DOHH2 (cell line): ENCODE data around the gene NDRG3.

Experiments used
- H3F3A ChIP-seq: fragments of 200-600 bp; sonication (generic), shearing (Covaris generic); 2 replicates; pipeline ENCODE4 v1.6.0; 2016; ENCODE audit warnings: antibody characterized with exemption, mild to moderate bottlenecking; ENCODE audit not compliant: control insufficient read depth, insufficient read depth
- H3K27ac ChIP-seq: fragments of 200-600 bp; sonication (generic); 2 replicates; pipeline ENCODE4 v1.5.1; 2014; ENCODE audit warnings: low read depth, mild to moderate bottlenecking, low read length, moderate library complexity
- H3K27me3 ChIP-seq: fragments of 200-600 bp; sonication (generic); 2 replicates; pipeline ENCODE4 v1.6.1; 2014; ENCODE audit warnings: mild to moderate bottlenecking, low read length, mixed read lengths; ENCODE audit not compliant: control insufficient read depth
- H3K36me3 ChIP-seq: fragments of 200-600 bp; sonication (generic); 2 replicates; pipeline ENCODE4 v1.6.1; 2014; ENCODE audit warnings: mild to moderate bottlenecking, low read length, moderate library complexity, mixed read lengths; ENCODE audit not compliant: control insufficient read depth
- H3K4me1 ChIP-seq: fragments of 200-600 bp; sonication (generic); 2 replicates; pipeline ENCODE4 v1.6.1; 2014; ENCODE audit warnings: mild to moderate bottlenecking, low read length, mixed read lengths; ENCODE audit not compliant: control insufficient read depth
- H3K4me2 ChIP-seq: fragments of 200-600 bp; sonication (generic); 2 replicates; pipeline ENCODE4 v1.6.0; 2014; ENCODE audit warnings: mild to moderate bottlenecking, low read length, moderate library complexity
- H3K4me3 ChIP-seq: fragments of 200-600 bp; sonication (generic); 2 replicates; pipeline ENCODE4 v1.5.1; 2014; ENCODE audit warnings: mild to moderate bottlenecking, low read length, mixed read lengths
- H3K79me2 ChIP-seq: fragments of 200-600 bp; sonication (generic); 2 replicates; pipeline ENCODE4 v1.6.1; 2014; ENCODE audit warnings: mild to moderate bottlenecking, low read length, mixed read lengths; ENCODE audit not compliant: control insufficient read depth
- H3K9me2 ChIP-seq: fragments of 200-600 bp; sonication (generic); replicated peaks from 2 replicates; pipeline ENCODE4 v1.6.1; 2014; ENCODE audit warnings: mild to moderate bottlenecking, low read length, mixed read lengths; ENCODE audit not compliant: control insufficient read depth
- H3K9me3 ChIP-seq: fragments of 200-600 bp; sonication (generic); 2 replicates; pipeline ENCODE4 v1.6.1; 2014; ENCODE audit warnings: antibody characterized with exemption, low read length, mixed read lengths; ENCODE audit not compliant: control insufficient read depth, insufficient read depth
- H4K20me1 ChIP-seq: fragments of 200-600 bp; sonication (generic); 2 replicates; pipeline ENCODE4 v1.6.0; 2014; ENCODE audit warnings: low read depth, mild to moderate bottlenecking, antibody characterized with exemption, low read length, moderate library complexity; ENCODE audit not compliant: control insufficient read depth, insufficient read depth
- EZH2phosphoT487 ChIP-seq: fragments of 200-600 bp; sonication (generic); IDR thresholded peaks from 2 replicates; pipeline ENCODE4 v1.6.1; 2017; ENCODE audit warnings: borderline replicate concordance, mild to moderate bottlenecking, antibody characterized with exemption, low read length, moderate library complexity, mixed read lengths
- TF ChIP-seq, protein P1 (sequence below): fragments of 200-600 bp; sonication (generic); IDR thresholded peaks from one replicate; pipeline ENCODE4 v1.5.1; 2014; ENCODE audit warnings: antibody characterized with exemption, mild to moderate bottlenecking, low read depth, low read length; ENCODE audit not compliant: poor library complexity, severe bottlenecking

The NDRG3 gene

DNA sequence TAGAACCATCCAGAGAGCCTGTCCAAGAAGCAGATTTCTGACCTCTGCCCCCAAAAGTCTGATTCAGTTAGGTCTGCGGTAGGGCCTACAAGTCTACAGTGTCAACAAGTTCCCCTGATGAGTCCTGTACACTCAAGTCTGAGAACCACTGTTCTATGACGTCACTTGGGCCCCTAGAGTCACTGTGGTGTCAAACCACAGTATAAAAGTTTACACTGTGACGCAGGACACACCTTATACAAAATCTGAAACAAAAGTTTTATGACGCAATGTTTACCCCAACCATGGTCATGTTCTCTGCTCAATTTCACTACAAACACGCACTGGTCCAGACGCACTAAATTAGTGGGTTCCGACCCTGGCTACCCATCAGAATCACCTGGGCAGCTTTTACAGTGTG, 117.8 kb downstream of the NDRG3 start:
- H3K4me2 ChIP-seq = no peak overlapping the region
- no peaks in the 10 kb centered on the region for H3K36me3 ChIP-seq
- TF ChIP-seq, protein P1, sequence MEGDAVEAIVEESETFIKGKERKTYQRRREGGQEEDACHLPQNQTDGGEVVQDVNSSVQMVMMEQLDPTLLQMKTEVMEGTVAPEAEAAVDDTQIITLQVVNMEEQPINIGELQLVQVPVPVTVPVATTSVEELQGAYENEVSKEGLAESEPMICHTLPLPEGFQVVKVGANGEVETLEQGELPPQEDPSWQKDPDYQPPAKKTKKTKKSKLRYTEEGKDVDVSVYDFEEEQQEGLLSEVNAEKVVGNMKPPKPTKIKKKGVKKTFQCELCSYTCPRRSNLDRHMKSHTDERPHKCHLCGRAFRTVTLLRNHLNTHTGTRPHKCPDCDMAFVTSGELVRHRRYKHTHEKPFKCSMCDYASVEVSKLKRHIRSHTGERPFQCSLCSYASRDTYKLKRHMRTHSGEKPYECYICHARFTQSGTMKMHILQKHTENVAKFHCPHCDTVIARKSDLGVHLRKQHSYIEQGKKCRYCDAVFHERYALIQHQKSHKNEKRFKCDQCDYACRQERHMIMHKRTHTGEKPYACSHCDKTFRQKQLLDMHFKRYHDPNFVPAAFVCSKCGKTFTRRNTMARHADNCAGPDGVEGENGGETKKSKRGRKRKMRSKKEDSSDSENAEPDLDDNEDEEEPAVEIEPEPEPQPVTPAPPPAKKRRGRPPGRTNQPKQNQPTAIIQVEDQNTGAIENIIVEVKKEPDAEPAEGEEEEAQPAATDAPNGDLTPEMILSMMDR = no peak
- TF ChIP-seq EZH2phosphoT487 = no peak
- no peaks in the 10 kb centered on the region for H3K9me2 ChIP-seq
- no peaks in the 10 kb centered on the region for H4K20me1 ChIP-seq
- H3K79me2 ChIP-seq = no peaks in the 10 kb centered on the region
- no peaks in the 10 kb centered on the region for H3F3A ChIP-seq
- H3K4me3 ChIP-seq = no peak overlapping the region
- H3K27me3 ChIP-seq = no peaks in the 10 kb centered on the region
- peaks cover 14% of the 10 kb centered on the region for H3K4me1 ChIP-seq
- H3K27ac ChIP-seq = no peak overlapping the region
- H3K9me3 ChIP-seq = no peaks in the 10 kb centered on the region

DNA sequence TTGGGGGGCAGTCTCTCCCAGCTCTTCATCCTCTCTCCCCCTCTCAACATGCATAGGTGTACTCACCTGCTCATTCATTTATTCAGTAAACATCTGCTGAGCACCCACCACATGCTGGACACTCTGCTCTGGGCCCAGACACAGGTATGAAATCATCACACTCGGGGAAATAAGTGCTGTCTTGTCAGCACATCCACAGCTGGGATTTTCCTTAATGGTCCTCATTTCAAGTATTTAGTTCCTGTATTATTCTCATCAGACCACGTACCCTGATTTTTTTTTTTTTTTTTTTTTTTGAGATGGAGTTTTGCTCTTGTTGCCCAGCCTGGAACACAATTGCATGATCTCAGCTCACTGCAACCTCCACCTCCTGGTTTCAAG, 121.0 kb downstream of the NDRG3 start:
- H3K4me2 ChIP-seq = no peak overlapping the region
- no peaks in the 10 kb centered on the region for H4K20me1 ChIP-seq
- no peaks in the 10 kb centered on the region for H3F3A ChIP-seq
- H3K9me2 ChIP-seq = no peaks in the 10 kb centered on the region
- H3K9me3 ChIP-seq = no peaks in the 10 kb centered on the region
- no peak overlapping the region for H3K27ac ChIP-seq
- H3K27me3 ChIP-seq = no peaks in the 10 kb centered on the region
- no peak overlapping the region for H3K4me3 ChIP-seq
- no peaks in the 10 kb centered on the region for H3K36me3 ChIP-seq
- TF ChIP-seq, protein P1 = no peak
- no peak for TF ChIP-seq EZH2phosphoT487
- peaks cover 6% of the 10 kb centered on the region for H3K4me1 ChIP-seq
- H3K79me2 ChIP-seq = no peaks in the 10 kb centered on the region

DNA sequence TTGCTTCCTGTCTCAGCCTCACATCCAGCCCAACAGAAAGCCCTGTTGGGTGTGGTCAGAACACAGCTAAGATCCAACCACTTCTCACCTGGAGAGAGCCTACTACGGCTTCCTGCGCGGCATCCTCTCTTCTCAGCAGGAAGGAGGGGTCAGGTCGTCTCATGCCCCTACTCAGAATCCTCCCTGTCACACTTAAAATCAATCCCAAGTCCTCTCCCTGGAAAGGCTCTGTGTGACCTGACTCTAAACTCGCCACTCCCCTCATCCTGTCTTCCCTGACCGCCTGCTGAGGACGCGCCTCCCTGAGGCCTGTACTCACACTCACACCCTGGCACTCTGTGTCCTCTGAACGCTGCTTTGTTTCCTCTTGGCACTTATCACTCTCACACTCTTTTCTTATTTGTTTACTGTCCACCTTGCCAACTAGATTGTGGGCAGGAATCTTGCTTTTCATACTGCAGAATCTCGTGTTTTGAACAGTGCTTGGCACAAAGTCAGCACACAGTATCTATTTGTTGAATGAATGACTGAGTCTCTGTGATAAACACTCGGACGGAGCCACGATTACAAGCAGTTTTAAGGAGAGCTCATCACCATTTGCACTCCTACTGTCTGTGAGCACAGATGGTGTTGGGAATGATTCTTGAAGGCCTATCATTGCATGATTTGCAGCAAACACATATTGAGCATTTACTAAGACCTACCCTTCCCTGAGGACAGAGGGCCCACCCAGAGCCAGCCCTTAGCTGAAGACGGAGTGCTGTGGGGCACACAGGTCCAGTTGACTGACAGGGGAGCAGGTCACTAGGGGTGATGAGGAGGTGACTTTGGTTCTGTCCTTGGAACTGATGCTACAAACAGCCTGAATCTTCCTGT, 121.6 kb downstream of the NDRG3 start:
- H3K27ac ChIP-seq = no peak overlapping the region

More for the DNA sequence above, 121.6 kb downstream of the NDRG3 start:
- no peaks in the 10 kb centered on the region for H4K20me1 ChIP-seq
- TF ChIP-seq, protein P1 = no peak
- TF ChIP-seq EZH2phosphoT487 = no peak
- H3K27me3 ChIP-seq = no peaks in the 10 kb centered on the region
- H3K9me2 ChIP-seq = no peaks in the 10 kb centered on the region
- H3K9me3 ChIP-seq = no peaks in the 10 kb centered on the region
- H3K4me2 ChIP-seq = no peak overlapping the region
- H3K4me1 ChIP-seq = no peaks in the 10 kb centered on the region
- no peaks in the 10 kb centered on the region for H3K36me3 ChIP-seq
- H3K4me3 ChIP-seq = no peak overlapping the region
- H3F3A ChIP-seq = no peaks in the 10 kb centered on the region
- H3K79me2 ChIP-seq = no peaks in the 10 kb centered on the region
